Measurements from ENCODE around the gene CHST12.
A peak's percentile ranks its signal among the peaks of the same experiment; 100 is the strongest.
"Not testable (repeated sequence)": the region's sequence is repeated elsewhere in the genome, so short reads cannot be mapped to it uniquely, and the experiment has no call there.

Gene CHST12

DNA sequence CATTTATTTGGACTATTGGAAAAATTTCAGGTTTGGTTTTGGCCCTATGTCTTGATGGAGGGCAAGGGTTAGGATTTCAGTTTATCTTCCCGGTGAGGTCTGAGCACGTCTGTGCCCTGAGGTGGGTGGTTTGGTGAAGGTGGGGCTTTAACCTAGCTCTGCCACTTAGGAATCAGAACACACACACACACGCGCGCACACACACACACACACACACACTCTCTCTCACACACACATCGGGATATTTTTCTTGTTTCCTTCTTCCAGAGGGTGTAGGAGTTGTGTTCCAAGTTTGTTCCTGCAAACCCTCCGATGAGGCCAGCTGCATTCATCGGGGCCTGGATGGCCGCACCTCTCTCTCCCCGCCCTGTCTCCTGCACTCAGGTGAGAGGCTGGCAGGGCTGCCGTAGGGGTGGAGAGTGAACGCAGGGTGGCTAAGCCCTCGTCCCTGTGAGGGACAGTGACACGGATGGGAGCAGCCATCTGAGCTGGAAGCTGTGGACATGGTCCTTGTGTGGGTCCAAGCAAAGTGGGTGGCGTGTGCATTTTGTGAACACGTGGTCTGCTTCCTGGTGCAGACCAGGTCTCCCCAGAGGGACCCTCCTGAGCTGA is 34.2 kb downstream of the CHST12 start:
- no peak for DNase-seq

DNA sequence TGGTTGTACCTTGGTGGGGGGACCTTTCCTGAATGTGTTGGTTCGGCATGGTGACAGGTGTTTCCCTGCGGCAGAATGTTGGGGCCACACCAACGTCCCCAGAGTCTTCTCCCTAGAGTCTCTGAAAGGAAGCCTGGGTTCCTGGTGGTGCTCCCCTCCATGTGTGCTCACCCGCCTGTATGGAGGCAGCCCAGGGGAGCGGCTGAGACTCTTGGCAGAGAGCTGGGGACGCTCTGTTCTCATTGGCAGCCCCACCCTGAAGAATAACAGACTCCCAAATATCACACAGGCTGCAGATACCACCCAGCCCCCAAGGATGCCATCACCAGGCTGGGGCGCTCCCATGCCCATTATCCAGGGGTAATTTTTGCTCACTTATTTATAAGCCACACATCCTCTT is 34.8 kb downstream of the CHST12 start:
- no peak for DNase-seq

- no peak for DNase-seq
Measured at GRCh38 chr7:2438775-2439174, 35.4 kb downstream of the CHST12 start.

DNA sequence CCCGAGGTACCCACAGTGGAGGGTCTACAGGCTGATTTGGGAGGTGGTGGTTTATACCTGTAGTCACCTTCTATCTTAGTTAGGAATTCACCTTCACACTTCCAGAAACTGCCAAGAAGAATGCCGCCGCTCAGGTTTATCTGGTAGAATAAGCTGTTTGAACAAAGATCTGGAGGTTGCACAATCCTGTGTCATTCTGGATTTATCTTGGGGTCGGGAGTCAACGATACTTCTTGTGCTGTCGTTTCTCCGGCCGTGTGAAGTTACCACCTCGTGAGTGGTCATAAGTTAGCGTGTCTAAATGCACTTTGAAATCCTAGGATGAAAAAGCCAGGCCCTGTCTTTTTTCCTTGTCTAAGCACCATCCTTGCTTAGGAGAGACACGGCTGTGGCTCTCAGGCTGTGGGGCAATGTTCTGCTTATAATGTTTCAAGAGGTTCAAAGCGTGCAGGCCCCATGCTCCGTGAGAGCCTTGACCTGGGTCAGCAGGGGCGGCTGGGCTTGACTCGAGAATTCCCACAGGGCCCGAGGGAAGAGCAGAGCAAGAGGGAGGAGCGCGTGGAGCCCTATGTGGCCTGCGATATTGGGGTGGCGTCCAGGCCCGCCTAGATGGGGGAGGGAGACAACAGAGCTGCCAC is 37.3 kb downstream of the CHST12 start:
- no peak for DNase-seq

DNA sequence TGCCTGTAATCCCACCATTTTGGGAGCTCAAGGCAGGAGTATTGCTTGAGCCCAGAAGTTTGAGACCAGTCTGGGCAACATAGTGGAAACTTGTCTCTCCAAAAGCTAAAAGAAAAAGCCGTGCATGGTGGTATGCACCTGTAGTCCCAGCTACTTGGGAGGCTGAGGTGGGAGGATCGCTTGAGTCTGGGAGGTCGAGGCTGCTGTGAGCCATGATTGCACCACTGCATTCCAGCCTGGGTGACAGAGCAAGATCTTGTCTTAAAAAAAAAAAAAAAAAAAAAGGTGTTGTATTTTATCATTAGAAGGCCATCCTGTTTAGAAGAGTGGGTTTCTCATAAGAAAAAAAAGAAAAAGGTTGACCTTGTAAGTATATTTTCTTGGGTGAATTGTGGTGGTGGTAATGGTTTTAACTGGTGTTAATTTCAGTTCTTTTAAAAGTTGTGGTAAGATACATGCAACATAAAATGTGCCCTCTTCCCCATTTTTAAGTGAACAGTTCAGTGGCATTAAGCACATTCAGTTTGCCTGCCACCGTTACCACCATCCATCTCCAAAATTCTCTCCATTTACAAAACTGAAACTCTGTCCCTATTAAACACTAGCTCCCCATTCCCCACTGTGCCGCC is 38.1 kb downstream of the CHST12 start:
- no peak for DNase-seq

DNA sequence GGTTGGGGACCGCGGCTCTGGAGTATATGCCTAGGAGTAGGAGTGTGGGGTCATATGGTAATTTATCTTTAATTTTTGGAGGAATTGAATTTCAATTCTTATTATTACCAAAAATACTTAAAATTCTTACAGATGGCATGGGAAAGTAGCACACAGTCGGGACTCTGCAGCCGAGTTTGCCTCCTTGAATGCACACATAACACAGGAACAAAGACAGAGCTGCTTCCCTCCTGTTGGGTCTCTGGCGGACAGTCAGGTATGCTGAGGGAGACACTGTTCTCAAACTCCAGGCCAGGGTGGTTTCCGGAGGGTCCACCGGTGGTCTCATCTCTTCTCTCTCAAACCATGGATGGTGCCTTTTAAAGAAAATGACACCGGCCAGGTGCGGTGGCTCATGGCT is 40.1 kb downstream of the CHST12 start:
- no peak for DNase-seq

GRCh38 chr7:2444476-2444875 is 41.1 kb downstream of the CHST12 start:
- no peak for DNase-seq

DNA sequence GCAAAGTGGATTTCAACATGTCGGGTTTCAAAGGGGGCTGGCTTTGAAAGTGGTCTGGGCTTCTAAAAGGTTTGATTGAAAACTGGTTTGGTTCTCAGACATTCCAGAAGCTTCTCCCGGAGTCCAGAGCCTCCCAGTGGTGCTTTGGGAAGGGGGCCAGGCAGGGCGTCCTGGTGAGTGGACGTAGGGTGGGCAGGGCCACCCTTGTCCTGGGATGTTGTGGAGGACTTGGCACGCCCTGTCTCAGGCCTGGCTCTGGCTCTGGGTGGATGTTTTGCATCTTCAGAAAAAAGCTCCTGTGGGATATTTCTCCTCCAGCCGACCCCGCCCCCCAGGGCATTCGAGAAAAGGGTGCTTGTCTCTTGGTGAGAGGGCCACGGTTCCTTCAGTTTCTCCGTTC is 41.6 kb downstream of the CHST12 start:
- DNase-seq, result no peak

DNA sequence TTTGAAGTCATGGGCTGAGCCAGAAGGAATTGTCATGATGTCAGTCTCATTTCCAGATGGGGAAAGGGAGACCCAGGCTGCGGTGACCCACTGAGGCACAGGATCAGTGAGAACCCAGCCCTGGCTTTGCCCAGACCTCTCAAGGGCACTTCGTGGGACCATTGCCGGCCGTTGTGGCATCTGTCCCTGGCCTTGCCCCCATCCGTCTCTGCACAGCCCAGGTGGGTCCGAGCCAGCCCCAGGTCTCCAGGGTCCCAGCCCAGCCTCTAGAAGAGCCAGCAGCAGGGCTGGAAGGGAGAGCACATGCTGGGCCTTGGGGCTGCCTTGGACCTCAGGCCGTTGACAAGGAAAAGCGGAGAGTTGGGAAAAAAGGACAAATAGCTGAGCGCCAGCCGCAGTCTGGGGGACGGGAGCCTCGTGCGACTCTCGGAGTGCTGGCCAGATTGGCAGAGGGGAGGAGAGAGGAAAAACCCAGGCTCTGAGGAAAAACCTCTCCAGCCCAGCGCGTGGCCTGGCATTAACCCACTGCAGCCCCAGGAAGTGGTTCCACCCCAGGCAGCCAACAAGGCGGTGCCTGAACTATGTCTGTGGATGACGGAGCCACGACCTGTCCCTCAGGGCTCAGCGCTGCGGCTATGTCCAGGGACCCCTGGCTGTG is 42.6 kb downstream of the CHST12 start:
- DNase-seq, result no peak

DNA sequence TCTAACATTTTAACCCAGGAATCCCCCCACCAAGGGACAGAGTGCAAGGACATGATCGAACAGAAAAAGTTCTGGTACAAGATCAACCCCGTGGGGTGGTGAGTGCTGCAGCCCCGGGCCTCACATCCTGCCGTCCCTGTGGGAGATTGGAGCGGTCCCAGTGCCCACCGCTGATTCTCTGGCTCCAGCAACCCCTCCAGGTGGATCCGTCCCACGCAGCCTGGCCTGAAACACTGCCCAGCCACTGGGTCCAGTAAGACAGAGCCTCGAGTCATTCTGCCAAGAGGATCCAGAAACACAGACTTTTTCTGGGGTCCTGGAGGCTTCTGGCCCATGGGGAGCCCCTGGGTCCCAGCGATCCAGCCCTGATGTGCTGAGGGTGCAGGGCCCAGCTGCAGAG is 43.3 kb downstream of the CHST12 start:
- no peak for DNase-seq

GRCh38 chr7:2450198-2451107 is 47.0 kb downstream of the CHST12 start:
- no peak for DNase-seq

DNA sequence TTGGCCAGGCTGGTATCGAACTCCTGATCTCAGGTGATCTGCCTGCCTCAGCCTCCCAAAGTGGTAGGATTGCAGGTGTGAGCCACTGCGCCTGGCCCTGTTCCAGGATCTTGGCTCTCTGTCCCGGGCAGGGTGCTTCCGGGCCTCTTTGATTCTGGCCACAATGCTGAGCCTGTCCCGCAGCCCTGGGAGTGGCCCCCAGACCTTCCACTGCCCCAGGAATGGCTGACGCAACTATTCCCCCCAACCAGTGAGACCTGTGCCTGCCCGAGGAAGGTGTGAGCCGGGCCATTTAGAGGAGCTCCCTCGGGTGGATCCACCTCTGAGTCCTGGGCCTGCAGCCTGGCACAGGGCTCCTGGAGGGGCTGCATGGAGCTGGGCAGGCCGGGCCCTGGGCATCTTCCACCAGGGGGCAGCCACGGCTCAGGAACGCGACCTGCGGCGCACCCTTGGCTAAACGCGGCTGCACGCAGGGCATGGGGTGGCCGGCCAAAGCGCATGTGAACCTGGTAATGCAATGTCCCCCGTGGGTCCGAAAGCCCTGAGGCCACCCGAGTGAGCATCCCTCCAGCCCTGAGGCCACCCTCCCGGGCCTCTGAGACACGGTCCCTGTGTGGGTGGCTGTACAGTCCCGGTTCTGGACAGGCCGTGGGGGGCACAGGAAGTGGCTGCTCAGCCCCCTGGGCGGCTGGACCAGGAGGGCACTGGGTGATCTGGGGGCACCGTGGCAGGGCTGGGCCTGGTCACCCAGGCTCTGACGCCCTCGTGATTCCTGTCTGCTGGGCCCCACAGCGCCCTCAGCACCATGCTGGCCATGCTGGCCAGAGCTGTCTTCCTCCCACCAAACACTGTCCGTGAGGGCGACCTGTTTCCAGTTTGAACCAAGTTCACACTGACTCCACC is 48.0 kb downstream of the CHST12 start:
- peak; percentile 44 for DNase-seq

DNA sequence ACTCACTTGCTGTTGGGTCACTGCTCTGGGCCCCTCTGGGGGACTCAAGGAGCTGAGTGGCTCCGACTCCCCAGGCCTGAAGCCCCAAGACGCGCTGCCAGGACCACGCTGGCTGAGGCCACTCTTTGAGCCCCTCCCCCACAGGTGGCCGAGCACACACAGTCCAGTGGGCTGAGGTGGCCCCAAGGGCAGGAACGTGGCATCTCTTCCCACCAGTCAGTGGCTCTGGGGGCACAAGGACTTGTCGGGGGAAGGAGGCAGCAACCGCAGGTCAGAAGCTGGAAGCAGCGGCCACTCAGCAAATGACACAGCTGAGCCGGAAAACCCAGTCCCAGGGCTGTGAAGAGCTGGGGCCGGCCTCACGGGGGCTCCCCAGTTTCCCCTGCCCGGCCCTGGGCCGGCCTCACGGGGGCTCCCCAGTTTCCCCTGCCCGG is 48.7 kb downstream of the CHST12 start:
- no peak for DNase-seq

GRCh38 chr7:2452643-2453270 is 49.3 kb downstream of the CHST12 start:
- no peak for DNase-seq

DNA sequence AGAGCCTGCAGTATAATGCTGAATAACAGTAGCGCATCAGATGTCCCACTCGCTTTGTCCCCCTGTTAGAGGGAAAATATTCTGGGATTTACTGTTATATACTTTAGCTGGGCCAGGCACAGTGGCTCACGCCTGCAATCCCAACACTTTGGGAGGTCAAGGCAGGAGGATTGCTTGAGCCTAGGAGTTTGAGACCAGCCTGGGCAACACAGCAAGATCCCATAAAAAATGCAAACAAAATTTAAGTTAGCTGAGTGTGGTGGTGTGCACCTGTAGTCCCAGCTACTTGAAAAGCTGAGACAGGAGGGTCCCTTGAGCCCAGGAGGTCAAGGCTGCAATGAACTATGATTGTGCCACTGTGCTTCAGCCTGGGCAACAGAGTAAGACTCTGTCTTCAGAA is 50.4 kb downstream of the CHST12 start:
- not testable (repeated sequence) for DNase-seq

DNA sequence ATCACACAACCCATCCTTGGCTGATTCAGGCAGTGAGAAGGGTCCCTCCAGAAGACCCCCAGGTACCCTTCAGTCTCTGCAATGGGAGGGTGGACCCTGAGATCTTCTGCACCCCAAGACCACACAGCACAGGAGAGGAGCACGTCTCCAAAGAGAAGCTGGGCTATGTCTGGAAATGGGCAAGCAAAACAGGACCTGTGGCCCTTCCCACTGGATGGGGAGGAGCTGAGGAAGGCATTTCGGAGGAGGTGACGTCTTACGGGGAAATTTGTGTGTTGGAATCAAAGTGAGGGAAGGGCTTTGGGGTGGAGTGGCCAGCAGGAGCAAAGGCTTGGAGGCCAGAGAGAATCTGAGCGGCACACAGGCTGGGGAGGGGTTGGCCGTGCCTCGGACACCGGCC is 56.3 kb downstream of the CHST12 start:
- no peak for DNase-seq

DNA sequence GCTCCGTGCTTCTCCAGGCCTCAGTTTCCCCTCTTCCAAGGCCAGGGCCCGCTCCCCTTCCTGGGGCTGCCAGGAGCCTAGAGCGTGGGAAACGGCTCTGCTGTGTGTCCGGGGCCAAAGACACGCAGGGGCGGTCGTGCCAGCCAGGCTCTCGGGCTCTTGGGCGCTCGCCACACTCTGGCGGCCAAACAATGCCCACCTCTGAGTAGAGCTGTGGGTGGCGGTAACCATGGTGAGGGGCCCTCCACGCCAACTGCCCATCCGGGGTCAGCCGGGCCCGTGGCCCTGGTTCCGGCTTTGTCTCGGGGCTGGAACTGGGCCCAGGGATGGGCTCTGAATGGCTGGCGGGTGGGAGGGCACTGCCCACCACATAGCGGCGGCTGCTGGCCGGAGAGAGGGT is 56.8 kb downstream of the CHST12 start:
- no peak for DNase-seq

DNA sequence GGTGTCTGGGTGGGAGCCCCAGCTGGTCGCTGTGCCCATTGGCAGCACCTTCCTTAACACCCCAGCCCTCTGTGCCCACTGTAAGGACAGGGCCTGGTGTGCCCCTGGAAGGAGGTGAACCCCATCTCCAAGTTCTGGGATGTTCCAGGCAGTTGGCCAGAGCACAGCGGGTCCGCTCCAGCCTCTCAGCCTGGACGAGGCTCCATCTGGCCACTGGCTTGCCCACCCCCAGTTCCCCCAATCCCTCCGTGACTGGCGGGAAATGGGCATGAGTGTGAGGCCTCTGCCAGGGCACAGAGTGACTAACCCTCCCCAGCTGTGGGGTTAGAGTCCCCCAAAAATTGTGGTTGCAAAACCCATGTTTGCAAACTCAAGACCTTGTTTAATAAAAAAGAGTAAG is 57.2 kb downstream of the CHST12 start:
- no peak for DNase-seq

GRCh38 chr7:2461268-2462026 is 58.0 kb downstream of the CHST12 start:
- DNase-seq, result no peak

GRCh38 chr7:2462731-2463130 is 59.3 kb downstream of the CHST12 start:
- no peak for DNase-seq

DNA sequence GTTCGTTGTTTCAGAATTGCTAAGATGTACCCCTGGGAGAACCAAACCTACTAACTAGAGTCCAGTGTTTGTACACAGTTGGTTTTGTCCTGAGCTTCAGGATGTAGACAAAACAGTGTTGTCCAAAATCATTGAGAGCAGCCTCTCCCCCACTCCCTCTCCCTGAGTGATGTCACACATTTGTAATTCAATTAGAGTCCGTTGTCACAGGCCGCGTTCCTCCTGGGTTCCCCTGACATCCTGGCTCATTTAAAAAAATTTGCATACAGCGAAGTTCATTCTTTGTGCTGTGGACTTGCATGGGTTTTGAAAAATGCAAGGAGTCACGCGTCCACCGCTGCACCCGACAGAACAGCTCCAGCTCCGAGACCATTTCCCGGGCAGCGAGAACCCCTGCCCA is 62.5 kb downstream of the CHST12 start:
- DNase-seq, result no peak

Data from NCI-H1105 treated with DMSO at 0.1 percent for 48 hours (cell line).